K562 (cell line): Measurements from ENCODE around the gene ACTN4. TPM values are rescaled to one million over a fixed set of nuclear protein-coding genes. Genes with fewer than 3 reads are reported as not detected.

Source experiments
- ATAC-seq: fragments of 200-7000 bp; cut with Tn5 transposase; 3 replicates; pipeline ENCODE4 v1.9.1; 2020; ENCODE audit warnings: moderate library complexity
- BruUV-seq: library from RNA; stranded (reverse); fragments of 400-500 nt; replicated peaks from 2 replicates; lab custom pipeline; 2021; lab: Mats Ljungman, UMichigan
- CTCF ChIA-PET: fragments of 300-600 bp; formaldehyde crosslinking; extraction: SDS; loops from one replicate; lab custom pipeline; 2021; ENCODE audit warnings: low intra/inter-chr PET ratio; lab: Yijun Ruan, JAX
- POLR2A ChIA-PET: fragments of 300-600, 350-650 bp; sonication (Branson Sonifier 250); formaldehyde crosslinking; extraction: SDS; loops from one replicate; lab custom pipeline; 2021; ENCODE audit warnings: antibody characterized with exemption, inconsistent platforms; lab: Yijun Ruan, JAX
- DNase-seq, 4 experiments: peaks; one replicate each; pipeline versions ENCODE4 v3.0.0 to v3.0.0-alpha.2; 2011 to 2018; ENCODE audit warnings: low spot score in 3 of 4, mixed read lengths in 3 of 4; ENCODE audit errors: extremely low read depth in 1 of 4
- FAIRE-seq: peaks from 2 replicates; lab custom pipeline; 2011; peaks lifted over from hg19 to GRCh38; lab: Jason Lieb, UNC
- H2AFZ ChIP-seq: 2 replicates; pipeline ENCODE4 v1.6.0; 2011; ENCODE audit warnings: low read depth, low read length, control low read depth, inconsistent platforms
- H3K27ac ChIP-seq: fragments of 200-600 bp; 3 replicates; pipeline ENCODE4 v1.8.0; 2011; ENCODE audit warnings: low read depth, mild to moderate bottlenecking, control low read depth, inconsistent platforms, low read length, moderate library complexity, mixed read lengths; ENCODE audit errors: extremely low read depth
- H3K27me3 ChIP-seq, 2 experiments: fragments of 300-600 bp in 1 of 2; 2 replicates in 1 of 2; 3 replicates in 1 of 2; pipeline versions ENCODE4 v1.6.0 to v1.8.0; 2011; ENCODE audit warnings: inconsistent platforms in 2 of 2, low read length in 2 of 2, mild to moderate bottlenecking in 1 of 2, mixed read lengths in 1 of 2, moderate library complexity in 1 of 2; ENCODE audit not compliant: control insufficient read depth in 2 of 2, insufficient read depth in 2 of 2
- H3K36me3 ChIP-seq: fragments of 300-600 bp; 3 replicates; pipeline ENCODE4 v1.8.0; 2011; ENCODE audit warnings: mild to moderate bottlenecking, low read length, inconsistent platforms; ENCODE audit not compliant: control insufficient read depth, insufficient read depth
- H3K4me1 ChIP-seq, 2 experiments: fragments of 200-600 bp in 1 of 2; replicated peaks in 1 of 2; 2 replicates in 1 of 2; 3 replicates in 1 of 2; pipeline versions ENCODE4 v1.5.1 to v1.8.0; 2011; ENCODE audit warnings: inconsistent platforms in 2 of 2, low read length in 2 of 2, mild to moderate bottlenecking in 1 of 2, mixed read lengths in 1 of 2, moderate library complexity in 1 of 2; ENCODE audit not compliant: control insufficient read depth in 2 of 2, insufficient read depth in 2 of 2
- H3K4me2 ChIP-seq: 2 replicates; pipeline ENCODE4 v1.6.1; 2011; ENCODE audit warnings: low read length, control low read depth, inconsistent platforms, mixed read lengths; ENCODE audit not compliant: insufficient read depth
- H3K4me3 ChIP-seq: fragments of 200-600 bp; sonication (generic), shearing (Covaris generic); 2 replicates; pipeline ENCODE4 v1.5.1; 2016; ENCODE audit warnings: control low read depth, inconsistent platforms
- H3K79me2 ChIP-seq: fragments of 200-600 bp; 3 replicates; pipeline ENCODE4 v1.8.0; 2011; ENCODE audit warnings: low read length, inconsistent platforms; ENCODE audit not compliant: control insufficient read depth, insufficient read depth
- H3K9ac ChIP-seq, 2 experiments: 2 replicates each; pipeline versions ENCODE4 v1.6.0 to v1.6.1; 2011; ENCODE audit warnings: low read depth in 2 of 2, low read length in 2 of 2, control low read depth in 1 of 2, inconsistent platforms in 1 of 2, mild to moderate bottlenecking in 1 of 2, mixed read lengths in 1 of 2; ENCODE audit not compliant: insufficient read depth in 1 of 2
- H3K9me1 ChIP-seq: one replicate; pipeline ENCODE4 v1.6.0; 2011; ENCODE audit warnings: inconsistent platforms, mild to moderate bottlenecking, low read length, moderate library complexity; ENCODE audit not compliant: control insufficient read depth, insufficient read depth
- H3K9me3 ChIP-seq: replicated peaks from 2 replicates; pipeline ENCODE4 v1.5.1; 2011; ENCODE audit warnings: low read depth, low read length, inconsistent platforms; ENCODE audit not compliant: control insufficient read depth, insufficient read depth
- H4K20me1 ChIP-seq: replicated peaks from 2 replicates; pipeline ENCODE4 v1.6.1; 2011; ENCODE audit warnings: low read length, inconsistent platforms, mixed read lengths; ENCODE audit not compliant: control insufficient read depth, insufficient read depth
- BCOR ChIP-seq: fragments of 450-650 bp; IDR thresholded peaks from 2 replicates; pipeline ENCODE4 v1.6.1; 2016
- CBX1 ChIP-seq: sonication (generic); IDR thresholded peaks from 2 replicates; pipeline ENCODE4 v1.6.1; 2016; ENCODE audit warnings: antibody characterized with exemption, low read depth, mild to moderate bottlenecking
- CGGBP1 ChIP-seq: fragments of 250-450 bp; sonication (Bioruptor Pico); IDR thresholded peaks from 2 replicates; pipeline ENCODE4 v1.9.0; 2021; ENCODE audit warnings: mild to moderate bottlenecking
- HDAC2 ChIP-seq: fragments of 450-650 bp; IDR thresholded peaks from 2 replicates; pipeline ENCODE4 v1.6.1; 2016; ENCODE audit warnings: mild to moderate bottlenecking
- MEF2D ChIP-seq: conservative IDR thresholded peaks from 2 replicates; pipeline ENCODE4 v1.6.1; 2016; ENCODE audit warnings: low read depth, missing genetic modification characterization, missing compliant biosample characterization
- NKRF ChIP-seq: fragments of 450-650 bp; IDR thresholded peaks from 2 replicates; pipeline ENCODE4 v1.6.1; 2016; ENCODE audit warnings: borderline replicate concordance
- RCOR1 ChIP-seq, 2 experiments: IDR thresholded peaks; 2 replicates each; pipeline ENCODE4 v1.6.1; 2012; ENCODE audit warnings: low read depth in 2 of 2, low read length in 2 of 2, borderline replicate concordance in 1 of 2, improper control_type of control experiment in 1 of 2
- TRIM25 ChIP-seq: fragments of 450-650 bp; IDR thresholded peaks from 2 replicates; pipeline ENCODE4 v1.7.0; 2016; ENCODE audit warnings: borderline replicate concordance
- ZBTB11 ChIP-seq, 3 experiments: fragments of 200-800 bp in 1 of 3; fragments of 250-450 bp in 1 of 3; fragments of 450-650 bp in 1 of 3; sonication (Bioruptor Pico) in 1 of 3; sonication (Bioruptor generic) in 1 of 3; formaldehyde crosslinking in 1 of 3; IDR thresholded peaks; 2 replicates each; pipeline versions ENCODE4 v1.6.1 to v1.8.0; 2016 to 2022; ENCODE audit warnings: mild to moderate bottlenecking in 2 of 3, missing genetic modification characterization in 2 of 3, missing compliant biosample characterization in 1 of 3, moderate library complexity in 1 of 3
- ZNF512 ChIP-seq: IDR thresholded peaks from 2 replicates; pipeline ENCODE4 v1.6.1; 2016; ENCODE audit warnings: missing genetic modification characterization, missing compliant biosample characterization
- WGBS: fragments of 100-300 bp; shearing (Covaris generic); methylation state at CpG from one replicate; pipeline ENCODE4 v1.1.6; 2016; ENCODE audit warnings: low coverage, mixed read lengths; ENCODE audit not compliant: insufficient coverage; ENCODE audit errors: missing lambda C conversion rate; 5-methylcytosine and 5-hydroxymethylcytosine counted together
- in situ Hi-C: fragments of 300-500 bp; cut with MboI; formaldehyde crosslinking; loops from 4 replicates; pipeline ENCODE4 v1.15.0; 2018; ENCODE audit warnings: inconsistent platforms, mixed read lengths
- intact Hi-C: fragments of 100-400 bp; cut with micrococcal nuclease; formaldehyde crosslinking; loops from 2 replicates; pipeline ENCODE4 v1.14.2; 2022
- polyA plus RNA-seq, 8 experiments: library from polyadenylated mRNA; depleted of rRNA in 4 of 8; stranded (reverse) in 5 of 8; unstranded in 3 of 8; fragments of >200 nt; fragmentation: Nextera tagmentation in 2 of 8; fragmentation: Illumina TruSeq in 1 of 8; extraction: Ambion mirVana in 2 of 8; extraction: Trizol in 1 of 8; gene quantifications; 2 replicates each; pipeline versions ENCODE4 v1.2.1 to v1.2.3, GENCODE V29; 2011 to 2014; ENCODE audit warnings: inconsistent platforms in 1 of 8, missing spikeins in 1 of 8
- total RNA-seq, 7 experiments: library from RNA; depleted of rRNA in 6 of 7; stranded (reverse); fragments of >200 nt in 6 of 7; fragmentation: Illumina TruSeq in 2 of 7; extraction: Trizol in 2 of 7; gene quantifications; 2 replicates each; pipeline versions ENCODE4 v1.2.1 to v1.2.3, GENCODE V29; 2011 to 2021; ENCODE audit warnings: low replicate concordance in 1 of 7

The ACTN4 gene
- total and polyA plus RNA-seq, 9 of the 15 experiments (the other 6 are each of a cell fraction or from before 2014, with no cell fraction given) = 3.1 to 385 (median 125) TPM

- WGBS = 35% methylated on average over 7 of the region's 10 CpGs
- in situ Hi-C loops (no loop called here), intact Hi-C loops (no loop called here)
- no peak for TF ChIP-seq CGGBP1 (CRISPR knock-in tag)
- TF ChIP-seq CBX1 = 0 out of 2 replicates have a peak, but pooled peaks have one; percentile 26
- peak in 1 of 2 experiments; percentile 62; a peak in 1 of 4 replicates for TF ChIP-seq RCOR1 (IDR thresholded peaks at IDR 0.05; ENCODE audit: borderline replicate concordance in 1 of 2, low read depth in 2 of 2, low read length in 2 of 2)
- no peak for TF ChIP-seq NKRF
- no peak for TF ChIP-seq ZBTB11 (CRISPR knock-in tag; IDR thresholded peaks at IDR 0.05)
- TF ChIP-seq HDAC2 = 0 out of 2 replicates have a peak, but pooled peaks have one; percentile 36
- no peak for TF ChIP-seq ZNF512
- TF ChIP-seq BCOR = peak; percentile 92
- no peak for TF ChIP-seq TRIM25
- TF ChIP-seq MEF2D (tag) = no peak
Measured at GRCh38 chr19:38744298-38744681, 96.8 kb downstream of the ACTN4 start, which contains the start of gene CAPN12. CAPN12 (minus strand) TSS chr19:38744474; CDS start chr19:38744165, 309 bp downstream.

More at GRCh38 chr19:38744298-38744681, 96.8 kb downstream of the ACTN4 start, which contains the start of gene CAPN12:
- H3K4me3 ChIP-seq = no peak within 1 kb of the TSS
- peak within 1 kb of the TSS; percentile 45; the same call in 1 of the 2 replicates for H2AFZ ChIP-seq
- H3K9me3 ChIP-seq = no peaks in the 10 kb centered on the region
- no peaks in the 10 kb centered on the region for H3K9me1 ChIP-seq
- POLR2A ChIA-PET = interaction anchor here (0.5 to 1.0 kb wide), 3 partner anchors 50 to 874 kb away, joined by 3 to 4 read pairs (median 3); no protein-coding TSS in a partner anchor
- no peak within 1 kb of the TSS for H3K27ac ChIP-seq
- peak; percentile 32 for FAIRE-seq
- BruUV-seq = no TSS peak
- ATAC-seq = peak; percentile 28
- no peaks in the 10 kb centered on the region for H3K79me2 ChIP-seq
- H3K4me2 ChIP-seq = no peak within 1 kb of the TSS; the same call in 1 of the 2 replicates
- peak within 1 kb of the TSS in 1 of 2 experiments; percentile 76; a peak in 2 of 4 replicates for H3K9ac ChIP-seq
- H3K36me3 ChIP-seq = no peaks in the 10 kb centered on the region
- no peaks in the 10 kb centered on the region for H4K20me1 ChIP-seq
- DNase-seq = peak in 2 of 4 experiments; percentile 40 to 51
- CTCF ChIA-PET = no interaction called here
- no peaks in the 10 kb centered on the region for H3K27me3 ChIP-seq
- H3K4me1 ChIP-seq = peaks cover 13 to 27% of the 10 kb centered on the region in 2 experiments; a peak in 4 of 5 replicates
